K562 (cell line): Measurements from ENCODE around the gene PRKCB. TPM values are rescaled to one million over a fixed set of nuclear protein-coding genes. Genes with fewer than 3 reads are reported as not detected.

Experiments
- CHD7 ChIP-seq: fragments of 200-600 bp; sonication (generic); IDR thresholded peaks from one replicate; pipeline ENCODE4 v1.6.1; 2012; ENCODE audit warnings: mild to moderate bottlenecking, low read depth, low read length, inconsistent platforms
- HEY1 ChIP-seq: fragments of 250-450 bp; sonication (Bioruptor Pico); IDR thresholded peaks from 2 replicates; pipeline ENCODE4 v1.5.0; 2020; ENCODE audit warnings: mild to moderate bottlenecking, moderate library complexity, borderline replicate concordance
- OTX1 ChIP-seq: fragments of 450-650 bp; formaldehyde crosslinking; IDR thresholded peaks from 2 replicates; pipeline ENCODE4 v1.4.0; 2022; ENCODE audit warnings: mild to moderate bottlenecking
- ZNF311 ChIP-seq: fragments of 250-450 bp; sonication (Bioruptor Pico); IDR thresholded peaks from 2 replicates; pipeline ENCODE4 v1.4.0; 2020; ENCODE audit warnings: mild to moderate bottlenecking, moderate library complexity
- ZNF668 ChIP-seq: fragments of 250-450 bp; sonication (Bioruptor Pico); IDR thresholded peaks from 2 replicates; pipeline ENCODE4 v1.8.0; 2022; ENCODE audit warnings: mild to moderate bottlenecking, inconsistent platforms
- ZNF696 ChIP-seq: fragments of 250-450 bp; sonication (Bioruptor Pico); conservative IDR thresholded peaks from 2 replicates; pipeline ENCODE4 v1.4.0; 2020; ENCODE audit warnings: mild to moderate bottlenecking, moderate library complexity
- polyA plus RNA-seq, 8 experiments: library from polyadenylated mRNA; depleted of rRNA in 4 of 8; stranded (reverse) in 5 of 8; unstranded in 3 of 8; fragments of >200 nt; fragmentation: Nextera tagmentation in 2 of 8; fragmentation: Illumina TruSeq in 1 of 8; extraction: Ambion mirVana in 2 of 8; extraction: Trizol in 1 of 8; gene quantifications; 2 replicates each; pipeline versions ENCODE4 v1.2.1 to v1.2.3, GENCODE V29; 2011 to 2014; ENCODE audit warnings: inconsistent platforms in 1 of 8, missing spikeins in 1 of 8
- total RNA-seq, 7 experiments: library from RNA; depleted of rRNA in 6 of 7; stranded (reverse); fragments of >200 nt in 6 of 7; fragmentation: Illumina TruSeq in 2 of 7; extraction: Trizol in 2 of 7; gene quantifications; 2 replicates each; pipeline versions ENCODE4 v1.2.1 to v1.2.3, GENCODE V29; 2011 to 2021; ENCODE audit warnings: low replicate concordance in 1 of 7
- TF ChIP-seq, protein P1 (sequence below): fragments of 200-800 bp; sonication (Bioruptor generic); IDR thresholded peaks from 2 replicates; pipeline ENCODE4 v1.6.1; 2016; ENCODE audit warnings: missing genetic modification characterization, missing compliant biosample characterization
- TF ChIP-seq, protein P2 (sequence below): fragments of 450-650 bp; IDR thresholded peaks from 2 replicates; pipeline ENCODE4 v1.6.1; 2017; ENCODE audit warnings: antibody characterized with exemption

The PRKCB gene
- total and polyA plus RNA-seq, 9 of the 15 experiments (the other 6 are each of a cell fraction or from before 2014, with no cell fraction given), result 49.9 to 276 (median 148) TPM

- TF ChIP-seq CHD7 (no peak), ZNF311 (no peak), ZNF696 (CRISPR knock-in tag) (no peak), HEY1 (CRISPR knock-in tag) (no peak), ZNF668 (CRISPR knock-in tag) (no peak), OTX1 (CRISPR knock-in tag) (no peak)
- TF ChIP-seq, protein P1, sequence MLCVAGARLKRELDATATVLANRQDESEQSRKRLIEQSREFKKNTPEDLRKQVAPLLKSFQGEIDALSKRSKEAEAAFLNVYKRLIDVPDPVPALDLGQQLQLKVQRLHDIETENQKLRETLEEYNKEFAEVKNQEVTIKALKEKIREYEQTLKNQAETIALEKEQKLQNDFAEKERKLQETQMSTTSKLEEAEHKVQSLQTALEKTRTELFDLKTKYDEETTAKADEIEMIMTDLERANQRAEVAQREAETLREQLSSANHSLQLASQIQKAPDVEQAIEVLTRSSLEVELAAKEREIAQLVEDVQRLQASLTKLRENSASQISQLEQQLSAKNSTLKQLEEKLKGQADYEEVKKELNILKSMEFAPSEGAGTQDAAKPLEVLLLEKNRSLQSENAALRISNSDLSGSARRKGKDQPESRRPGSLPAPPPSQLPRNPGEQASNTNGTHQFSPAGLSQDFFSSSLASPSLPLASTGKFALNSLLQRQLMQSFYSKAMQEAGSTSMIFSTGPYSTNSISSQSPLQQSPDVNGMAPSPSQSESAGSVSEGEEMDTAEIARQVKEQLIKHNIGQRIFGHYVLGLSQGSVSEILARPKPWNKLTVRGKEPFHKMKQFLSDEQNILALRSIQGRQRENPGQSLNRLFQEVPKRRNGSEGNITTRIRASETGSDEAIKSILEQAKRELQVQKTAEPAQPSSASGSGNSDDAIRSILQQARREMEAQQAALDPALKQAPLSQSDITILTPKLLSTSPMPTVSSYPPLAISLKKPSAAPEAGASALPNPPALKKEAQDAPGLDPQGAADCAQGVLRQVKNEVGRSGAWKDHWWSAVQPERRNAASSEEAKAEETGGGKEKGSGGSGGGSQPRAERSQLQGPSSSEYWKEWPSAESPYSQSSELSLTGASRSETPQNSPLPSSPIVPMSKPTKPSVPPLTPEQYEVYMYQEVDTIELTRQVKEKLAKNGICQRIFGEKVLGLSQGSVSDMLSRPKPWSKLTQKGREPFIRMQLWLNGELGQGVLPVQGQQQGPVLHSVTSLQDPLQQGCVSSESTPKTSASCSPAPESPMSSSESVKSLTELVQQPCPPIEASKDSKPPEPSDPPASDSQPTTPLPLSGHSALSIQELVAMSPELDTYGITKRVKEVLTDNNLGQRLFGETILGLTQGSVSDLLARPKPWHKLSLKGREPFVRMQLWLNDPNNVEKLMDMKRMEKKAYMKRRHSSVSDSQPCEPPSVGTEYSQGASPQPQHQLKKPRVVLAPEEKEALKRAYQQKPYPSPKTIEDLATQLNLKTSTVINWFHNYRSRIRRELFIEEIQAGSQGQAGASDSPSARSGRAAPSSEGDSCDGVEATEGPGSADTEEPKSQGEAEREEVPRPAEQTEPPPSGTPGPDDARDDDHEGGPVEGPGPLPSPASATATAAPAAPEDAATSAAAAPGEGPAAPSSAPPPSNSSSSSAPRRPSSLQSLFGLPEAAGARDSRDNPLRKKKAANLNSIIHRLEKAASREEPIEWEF (CRISPR knock-in tag), result no peak
- TF ChIP-seq, protein P2, sequence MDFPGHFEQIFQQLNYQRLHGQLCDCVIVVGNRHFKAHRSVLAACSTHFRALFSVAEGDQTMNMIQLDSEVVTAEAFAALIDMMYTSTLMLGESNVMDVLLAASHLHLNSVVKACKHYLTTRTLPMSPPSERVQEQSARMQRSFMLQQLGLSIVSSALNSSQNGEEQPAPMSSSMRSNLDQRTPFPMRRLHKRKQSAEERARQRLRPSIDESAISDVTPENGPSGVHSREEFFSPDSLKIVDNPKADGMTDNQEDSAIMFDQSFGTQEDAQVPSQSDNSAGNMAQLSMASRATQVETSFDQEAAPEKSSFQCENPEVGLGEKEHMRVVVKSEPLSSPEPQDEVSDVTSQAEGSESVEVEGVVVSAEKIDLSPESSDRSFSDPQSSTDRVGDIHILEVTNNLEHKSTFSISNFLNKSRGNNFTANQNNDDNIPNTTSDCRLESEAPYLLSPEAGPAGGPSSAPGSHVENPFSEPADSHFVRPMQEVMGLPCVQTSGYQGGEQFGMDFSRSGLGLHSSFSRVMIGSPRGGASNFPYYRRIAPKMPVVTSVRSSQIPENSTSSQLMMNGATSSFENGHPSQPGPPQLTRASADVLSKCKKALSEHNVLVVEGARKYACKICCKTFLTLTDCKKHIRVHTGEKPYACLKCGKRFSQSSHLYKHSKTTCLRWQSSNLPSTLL, result no peak
These were observed 382.5 kb downstream of the PRKCB start (continued) for GRCh38 chr16:24218299-24218698.
